ENCODE data around the gene SH3PXD2B.
"Not testable (repeated sequence)": the region's sequence is repeated elsewhere in the genome, so short reads cannot be mapped to it uniquely, and the experiment has no call there.

The SH3PXD2B gene

GRCh38 chr5:172339264-172340180 lies 114.8 kb downstream of the SH3PXD2B start:
- Histone ChIP-seq H3K27ac (ENCODE audit: low read length) (no peak overlapping the region), H3K36me3 (ENCODE audit: control insufficient read depth in 1 of 2, insufficient read depth in 2 of 2, low read length in 2 of 2) (peaks cover 14 to 48% of the 10 kb centered on the region in 2 donors)

GRCh38 chr5:172336676-172337285 lies 117.5 kb downstream of the SH3PXD2B start:
- peaks cover 8 to 39% of the 10 kb centered on the region in 2 donors for H3K36me3 ChIP-seq (ENCODE audit: control insufficient read depth in 1 of 2, insufficient read depth in 2 of 2, low read length in 2 of 2)
- H3K4me3 ChIP-seq (ENCODE audit: low read depth in 1 of 2, low read length in 2 of 2), result no peak overlapping the region

More at GRCh38 chr5:172339264-172340180, 114.8 kb downstream of the SH3PXD2B start:
- peaks cover 0 to 8% of the 10 kb centered on the region in 2 donors for H3K4me1 ChIP-seq (ENCODE audit: control insufficient read depth in 1 of 2, insufficient read depth in 2 of 2, low read length in 2 of 2)
- H3K9me3 ChIP-seq (ENCODE audit: control insufficient read depth in 1 of 2, low read length in 2 of 2), result no peaks in the 10 kb centered on the region
- no peaks in the 10 kb centered on the region for H3K27me3 ChIP-seq (ENCODE audit: low read depth, low read length)
- no peak overlapping the region for H3K4me3 ChIP-seq (ENCODE audit: low read depth in 1 of 2, low read length in 2 of 2)

DNA sequence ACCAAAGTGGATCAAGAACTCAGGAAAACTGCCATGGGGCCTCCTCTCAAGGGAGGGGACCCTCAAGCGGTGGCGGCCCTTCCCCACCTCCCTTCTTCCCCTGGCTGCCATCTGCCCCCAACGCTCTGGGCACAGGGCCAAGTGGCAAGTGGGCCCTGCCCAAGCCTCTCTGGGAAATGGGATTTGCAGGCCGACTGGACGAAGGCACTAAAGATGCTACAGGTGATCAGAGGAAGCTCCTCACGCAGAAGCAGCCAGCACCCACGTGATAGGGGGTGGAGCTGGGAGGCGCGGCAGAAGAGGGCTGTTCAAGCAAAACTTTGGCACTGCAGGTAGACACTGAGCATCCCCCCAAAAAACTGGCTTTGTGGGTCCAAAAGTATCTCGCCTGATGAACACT lies 118.1 kb downstream of the SH3PXD2B start:
- Histone ChIP-seq H3K4me1 (ENCODE audit: control insufficient read depth in 1 of 2, insufficient read depth in 2 of 2, low read length in 2 of 2) (peaks cover 0 to 8% of the 10 kb centered on the region in 2 donors), H3K27me3 (ENCODE audit: low read depth, low read length) (no peaks in the 10 kb centered on the region), H3K4me3 (ENCODE audit: low read depth in 1 of 2, low read length in 2 of 2) (no peak overlapping the region), H3K9me3 (ENCODE audit: control insufficient read depth in 1 of 2, low read length in 2 of 2) (no peaks in the 10 kb centered on the region), H3K27ac (ENCODE audit: low read length) (no peak overlapping the region), H3K36me3 (ENCODE audit: control insufficient read depth in 1 of 2, insufficient read depth in 2 of 2, low read length in 2 of 2) (peaks cover 8 to 39% of the 10 kb centered on the region in 2 donors)

More at GRCh38 chr5:172336676-172337285, 117.5 kb downstream of the SH3PXD2B start:
- Histone ChIP-seq H3K27ac (ENCODE audit: low read length) (no peak overlapping the region), H3K27me3 (ENCODE audit: low read depth, low read length) (no peaks in the 10 kb centered on the region), H3K9me3 (ENCODE audit: control insufficient read depth in 1 of 2, low read length in 2 of 2) (no peaks in the 10 kb centered on the region), H3K4me1 (ENCODE audit: control insufficient read depth in 1 of 2, insufficient read depth in 2 of 2, low read length in 2 of 2) (peaks cover 0 to 8% of the 10 kb centered on the region in 2 donors)

- H3K27ac ChIP-seq (ENCODE audit: low read length), result no peak overlapping the region
- H3K36me3 ChIP-seq (ENCODE audit: control insufficient read depth in 1 of 2, insufficient read depth in 2 of 2, low read length in 2 of 2), result peaks cover 4 to 39% of the 10 kb centered on the region in 2 donors
- H3K4me1 ChIP-seq (ENCODE audit: control insufficient read depth in 1 of 2, insufficient read depth in 2 of 2, low read length in 2 of 2), result peaks cover 0 to 8% of the 10 kb centered on the region in 2 donors
- H3K4me3 ChIP-seq (ENCODE audit: low read depth in 1 of 2, low read length in 2 of 2), result no peak overlapping the region
- H3K9me3 ChIP-seq (ENCODE audit: control insufficient read depth in 1 of 2, low read length in 2 of 2), result no peaks in the 10 kb centered on the region
- no peaks in the 10 kb centered on the region for H3K27me3 ChIP-seq (ENCODE audit: low read depth, low read length)
Measured at GRCh38 chr5:172335721-172336120, 118.6 kb downstream of the SH3PXD2B start.

GRCh38 chr5:172334641-172335040 lies 119.7 kb downstream of the SH3PXD2B start:
- Histone ChIP-seq H3K9me3 (ENCODE audit: control insufficient read depth in 1 of 2, low read length in 2 of 2) (no peaks in the 10 kb centered on the region), H3K36me3 (ENCODE audit: control insufficient read depth in 1 of 2, insufficient read depth in 2 of 2, low read length in 2 of 2) (peaks cover 0 to 33% of the 10 kb centered on the region in 2 donors), H3K27me3 (ENCODE audit: low read depth, low read length) (no peaks in the 10 kb centered on the region)

DNA sequence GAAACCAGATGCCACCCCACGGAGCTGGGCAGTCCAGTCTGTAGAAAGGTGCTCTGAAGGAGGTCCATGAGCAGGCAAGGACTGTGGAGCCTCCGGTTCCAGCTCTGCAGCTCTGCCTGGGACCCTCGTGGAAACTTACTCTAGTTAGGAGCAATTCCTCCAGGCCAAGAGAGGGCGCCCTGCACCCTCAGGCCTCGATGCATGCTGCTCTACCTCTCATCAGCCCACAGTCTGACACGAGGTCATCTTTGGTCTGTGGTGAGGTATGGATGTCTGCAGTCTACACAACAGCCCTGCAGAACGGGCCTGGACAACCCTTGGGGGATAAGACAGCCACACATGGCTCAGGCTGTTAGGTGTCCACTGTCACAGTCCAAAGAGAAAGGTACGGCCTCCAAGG lies 120.1 kb downstream of the SH3PXD2B start:
- Histone ChIP-seq H3K4me1 (ENCODE audit: control insufficient read depth in 1 of 2, insufficient read depth in 2 of 2, low read length in 2 of 2) (peaks cover 0 to 8% of the 10 kb centered on the region in 2 donors), H3K27me3 (ENCODE audit: low read depth, low read length) (no peaks in the 10 kb centered on the region), H3K9me3 (ENCODE audit: control insufficient read depth in 1 of 2, low read length in 2 of 2) (no peaks in the 10 kb centered on the region), H3K36me3 (ENCODE audit: control insufficient read depth in 1 of 2, insufficient read depth in 2 of 2, low read length in 2 of 2) (peaks cover 0 to 28% of the 10 kb centered on the region in 2 donors), H3K27ac (ENCODE audit: low read length) (no peak overlapping the region), H3K4me3 (ENCODE audit: low read depth in 1 of 2, low read length in 2 of 2) (no peak overlapping the region)

More at GRCh38 chr5:172334641-172335040, 119.7 kb downstream of the SH3PXD2B start:
- H3K27ac ChIP-seq (ENCODE audit: low read length), result no peak overlapping the region
- no peak overlapping the region for H3K4me3 ChIP-seq (ENCODE audit: low read depth in 1 of 2, low read length in 2 of 2)
- H3K4me1 ChIP-seq (ENCODE audit: control insufficient read depth in 1 of 2, insufficient read depth in 2 of 2, low read length in 2 of 2), result peaks cover 0 to 8% of the 10 kb centered on the region in 2 donors

- not testable (repeated sequence) for H3K9me3 ChIP-seq (ENCODE audit: control insufficient read depth in 1 of 2, low read length in 2 of 2); H3K4me1 ChIP-seq (ENCODE audit: control insufficient read depth in 1 of 2, insufficient read depth in 2 of 2, low read length in 2 of 2); H3K27ac ChIP-seq (ENCODE audit: low read length); H3K27me3 ChIP-seq (ENCODE audit: low read depth, low read length); H3K4me3 ChIP-seq (ENCODE audit: low read depth in 1 of 2, low read length in 2 of 2); H3K36me3 ChIP-seq (ENCODE audit: control insufficient read depth in 1 of 2, insufficient read depth in 2 of 2, low read length in 2 of 2)
Measured at GRCh38 chr5:172326901-172327300, 127.4 kb downstream of the SH3PXD2B start.

GRCh38 chr5:172325452-172325851 lies 128.9 kb downstream of the SH3PXD2B start:
- H3K4me1 ChIP-seq (ENCODE audit: control insufficient read depth in 1 of 2, insufficient read depth in 2 of 2, low read length in 2 of 2), result no peaks in the 10 kb centered on the region
- H3K9me3 ChIP-seq (ENCODE audit: control insufficient read depth in 1 of 2, low read length in 2 of 2), result no peaks in the 10 kb centered on the region
- no peaks in the 10 kb centered on the region for H3K27me3 ChIP-seq (ENCODE audit: low read depth, low read length)
- no peak overlapping the region for H3K27ac ChIP-seq (ENCODE audit: low read length)
- no peaks in the 10 kb centered on the region for H3K36me3 ChIP-seq (ENCODE audit: control insufficient read depth in 1 of 2, insufficient read depth in 2 of 2, low read length in 2 of 2)
- no peak overlapping the region for H3K4me3 ChIP-seq (ENCODE audit: low read depth in 1 of 2, low read length in 2 of 2)

DNA sequence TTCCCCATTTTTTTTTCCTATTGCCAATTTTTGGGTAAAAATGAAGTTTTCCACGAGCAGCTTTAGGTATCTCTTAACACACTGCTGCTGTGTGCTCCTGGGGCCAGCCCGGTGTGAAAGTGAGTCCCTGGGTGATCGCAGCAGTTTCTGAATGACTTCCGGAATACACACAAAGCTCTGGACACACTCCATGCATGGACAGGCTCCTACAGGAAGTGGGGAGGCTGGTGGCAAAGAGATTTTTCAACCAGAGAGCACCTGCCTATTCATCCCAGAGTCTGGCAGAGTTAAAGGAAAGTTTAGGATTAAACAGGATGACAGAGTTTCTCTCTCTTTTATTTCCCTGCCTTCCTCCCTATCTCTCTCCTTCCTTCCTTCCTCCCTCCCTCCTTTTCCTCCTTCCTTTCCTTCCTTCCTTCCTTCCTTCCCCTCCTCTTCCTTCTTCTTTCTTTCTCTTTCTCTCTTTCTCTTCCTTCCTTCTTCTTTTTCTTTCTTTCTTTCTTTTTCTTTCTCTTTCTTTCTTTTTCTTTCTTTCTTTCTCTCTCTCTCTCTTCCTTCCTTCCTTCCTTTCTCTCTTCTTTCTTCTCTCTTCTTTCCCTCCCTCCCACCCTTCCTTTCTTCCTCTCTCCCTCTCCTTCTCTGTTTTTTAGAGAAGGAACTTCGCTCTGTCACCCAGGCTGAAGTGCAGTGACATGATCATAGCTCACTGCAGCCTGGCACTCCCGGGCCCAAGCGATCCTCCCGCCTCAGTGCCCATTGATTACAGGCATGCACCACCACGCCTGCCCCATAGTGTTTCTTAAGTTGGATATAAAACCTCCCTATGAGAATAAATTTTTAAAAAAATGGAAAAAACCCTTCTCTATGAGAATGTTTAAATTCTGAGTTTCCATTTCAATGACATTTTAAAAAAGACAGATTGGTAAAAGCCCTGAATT lies 132.0 kb downstream of the SH3PXD2B start:
- H3K36me3 ChIP-seq (ENCODE audit: control insufficient read depth in 1 of 2, insufficient read depth in 2 of 2, low read length in 2 of 2), result no peaks in the 10 kb centered on the region
- H3K27ac ChIP-seq (ENCODE audit: low read length), result no peak overlapping the region

DNA sequence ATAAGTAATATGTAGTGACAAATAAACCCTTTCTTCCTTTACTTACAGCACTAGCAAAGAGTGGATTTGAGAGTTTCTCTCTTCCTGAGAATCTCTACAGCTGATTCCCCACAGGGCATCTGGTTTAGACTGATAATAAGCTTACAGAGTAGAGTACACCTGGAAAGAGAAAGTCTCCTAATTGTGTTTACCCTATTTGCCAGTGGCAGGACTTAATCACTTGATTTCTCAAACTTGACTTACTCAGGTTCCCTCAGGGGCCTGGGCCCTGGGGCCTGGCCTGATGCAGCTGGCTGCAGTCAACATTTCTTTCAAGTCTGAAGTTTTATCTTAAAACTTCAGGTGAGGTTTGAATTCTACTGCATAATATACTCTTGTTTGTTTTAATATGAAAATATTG lies 132.7 kb downstream of the SH3PXD2B start:
- Histone ChIP-seq H3K27me3 (ENCODE audit: low read depth, low read length) (no peaks in the 10 kb centered on the region), H3K27ac (ENCODE audit: low read length) (no peak overlapping the region), H3K4me1 (ENCODE audit: control insufficient read depth in 1 of 2, insufficient read depth in 2 of 2, low read length in 2 of 2) (no peaks in the 10 kb centered on the region), H3K9me3 (ENCODE audit: control insufficient read depth in 1 of 2, low read length in 2 of 2) (no peaks in the 10 kb centered on the region), H3K4me3 (ENCODE audit: low read depth in 1 of 2, low read length in 2 of 2) (no peak overlapping the region), H3K36me3 (ENCODE audit: control insufficient read depth in 1 of 2, insufficient read depth in 2 of 2, low read length in 2 of 2) (no peaks in the 10 kb centered on the region)

More for the DNA sequence above, 132.0 kb downstream of the SH3PXD2B start:
- Histone ChIP-seq H3K4me1 (ENCODE audit: control insufficient read depth in 1 of 2, insufficient read depth in 2 of 2, low read length in 2 of 2) (no peaks in the 10 kb centered on the region), H3K27me3 (ENCODE audit: low read depth, low read length) (no peaks in the 10 kb centered on the region), H3K4me3 (ENCODE audit: low read depth in 1 of 2, low read length in 2 of 2) (no peak overlapping the region), H3K9me3 (ENCODE audit: control insufficient read depth in 1 of 2, low read length in 2 of 2) (no peaks in the 10 kb centered on the region)

All from muscle layer of duodenum (tissue), 2 donors.